NCI-H524 treated with DMSO at 0.1 percent for 48 hours (cell line): Measurements from ENCODE around the gene TSPOAP1.

ENCODE experiments used
- DNase-seq: peaks from one replicate; lab custom pipeline; 2025; lab: John Stamatoyannopoulos, UW

The TSPOAP1 gene

GRCh38 chr17:58329035-58329809 lies 627 bp upstream of the TSPOAP1 start:
- DNase-seq, result no peak

- no peak for DNase-seq
Measured at GRCh38 chr17:58327363-58328194, 1.0 kb downstream of the TSPOAP1 start.

GRCh38 chr17:58326609-58327362 lies 1.8 kb downstream of the TSPOAP1 start:
- DNase-seq, result no peak

- DNase-seq, result no peak
Measured at GRCh38 chr17:58325976-58326468, 2.6 kb downstream of the TSPOAP1 start.

- DNase-seq, result no peak
Measured at GRCh38 chr17:58325289-58325726, 3.3 kb downstream of the TSPOAP1 start.

GRCh38 chr17:58324409-58325288 lies 3.9 kb downstream of the TSPOAP1 start:
- DNase-seq, result no peak

- DNase-seq, result no peak
Measured at GRCh38 chr17:58324056-58324408, 4.6 kb downstream of the TSPOAP1 start.

- no peak for DNase-seq
Measured at GRCh38 chr17:58323366-58324055, 5.1 kb downstream of the TSPOAP1 start.

GRCh38 chr17:58322581-58323185 lies 5.9 kb downstream of the TSPOAP1 start:
- no peak for DNase-seq

- DNase-seq, result no peak
Measured at GRCh38 chr17:58321571-58322525, 6.7 kb downstream of the TSPOAP1 start.

- no peak for DNase-seq
Measured at GRCh38 chr17:58320570-58321323, 7.8 kb downstream of the TSPOAP1 start.

GRCh38 chr17:58320163-58320558 lies 8.4 kb downstream of the TSPOAP1 start:
- DNase-seq, result no peak

- no peak for DNase-seq
Measured at GRCh38 chr17:58319173-58320162, 9.1 kb downstream of the TSPOAP1 start.

- no peak for DNase-seq
Measured at GRCh38 chr17:58318627-58319172, 9.9 kb downstream of the TSPOAP1 start.

- DNase-seq, result no peak
Measured at GRCh38 chr17:58318065-58318481, 10.5 kb downstream of the TSPOAP1 start.

- peak; percentile 59 for DNase-seq
Measured at GRCh38 chr17:58317421-58318064, 11.1 kb downstream of the TSPOAP1 start.
